GM12878 (cell line): ENCODE data around the gene C22orf42.
"Not testable (repeated sequence)": the region's sequence is repeated elsewhere in the genome, so short reads cannot be mapped to it uniquely, and the experiment has no call there.

Experiments
- EZH2 ChIP-seq: IDR thresholded peaks from 2 replicates; pipeline ENCODE4 v1.6.1; 2012; ENCODE audit warnings: low read depth, mild to moderate bottlenecking, control low read depth, inconsistent platforms, low read length, borderline replicate concordance; ENCODE audit not compliant: control insufficient read depth
- FOXM1 ChIP-seq: IDR thresholded peaks from 2 replicates; pipeline ENCODE4 v1.6.1; 2012; ENCODE audit warnings: low read depth, mild to moderate bottlenecking, inconsistent platforms, low read length, moderate library complexity
- NFYB ChIP-seq: IDR thresholded peaks from 2 replicates; pipeline ENCODE4 v1.6.1; 2011; ENCODE audit warnings: low read depth, mild to moderate bottlenecking, low read length, improper control_type of control experiment, moderate library complexity; ENCODE audit not compliant: insufficient read depth
- POLR2A ChIP-seq: IDR thresholded peaks from 2 replicates; pipeline ENCODE4 v1.6.1; 2011; ENCODE audit warnings: low read depth, mild to moderate bottlenecking, low read length
- POLR2AphosphoS2 ChIP-seq: IDR thresholded peaks from 2 replicates; pipeline ENCODE4 v1.6.1; 2011; ENCODE audit warnings: low read depth, mild to moderate bottlenecking, low read length, improper control_type of control experiment, moderate library complexity
- SREBF2 ChIP-seq: IDR thresholded peaks from 2 replicates; pipeline ENCODE4 v1.6.1; 2012; ENCODE audit warnings: mild to moderate bottlenecking, low read length
- YBX1 ChIP-seq: fragments of 450-650 bp; IDR thresholded peaks from 2 replicates; pipeline ENCODE4 v1.6.1; 2016; ENCODE audit warnings: antibody characterized with exemption
- TF ChIP-seq, protein P1 (sequence below), 3 experiments: IDR thresholded peaks in 2 of 3; conservative IDR thresholded peaks in 1 of 3; 2 replicates each; pipeline ENCODE4 v1.5.1; 2011; ENCODE audit warnings: low read depth in 3 of 3, low read length in 3 of 3, mild to moderate bottlenecking in 3 of 3, control low read depth in 2 of 3, moderate library complexity in 2 of 3, inconsistent platforms in 1 of 3, mixed read lengths in 1 of 3; ENCODE audit not compliant: control insufficient read depth in 2 of 3, insufficient read depth in 1 of 3; ENCODE audit errors: extremely low read depth in 1 of 3
- TF ChIP-seq, protein P2 (sequence below): IDR thresholded peaks from 2 replicates; pipeline ENCODE4 v1.6.1; 2012; ENCODE audit warnings: mild to moderate bottlenecking, low read depth, low read length

DNA sequence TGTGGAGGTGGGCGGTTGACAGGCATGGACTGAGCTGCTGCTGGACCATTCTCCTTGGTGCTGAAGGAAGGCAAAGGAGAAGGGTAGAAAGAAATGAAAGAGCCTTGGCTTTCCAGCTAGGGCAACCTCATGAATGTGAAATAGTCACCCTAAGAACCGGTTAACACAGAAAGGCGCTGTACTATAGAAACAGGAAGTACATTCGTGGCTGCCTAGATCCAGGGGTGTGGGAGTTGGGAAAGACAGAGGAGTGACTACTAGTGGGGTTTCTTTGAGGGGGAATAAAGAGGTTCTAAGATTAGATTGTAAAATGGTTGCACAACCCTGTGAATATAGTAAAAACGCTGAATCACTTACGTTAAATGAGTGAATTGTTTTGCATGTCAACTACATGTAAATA lies 7.5 kb downstream of the C22orf42 start:
- TF ChIP-seq SREBF2, FOXM1, POLR2A, EZH2, POLR2AphosphoS2, NFYB, YBX1: not testable (repeated sequence)
- TF ChIP-seq, protein P1, sequence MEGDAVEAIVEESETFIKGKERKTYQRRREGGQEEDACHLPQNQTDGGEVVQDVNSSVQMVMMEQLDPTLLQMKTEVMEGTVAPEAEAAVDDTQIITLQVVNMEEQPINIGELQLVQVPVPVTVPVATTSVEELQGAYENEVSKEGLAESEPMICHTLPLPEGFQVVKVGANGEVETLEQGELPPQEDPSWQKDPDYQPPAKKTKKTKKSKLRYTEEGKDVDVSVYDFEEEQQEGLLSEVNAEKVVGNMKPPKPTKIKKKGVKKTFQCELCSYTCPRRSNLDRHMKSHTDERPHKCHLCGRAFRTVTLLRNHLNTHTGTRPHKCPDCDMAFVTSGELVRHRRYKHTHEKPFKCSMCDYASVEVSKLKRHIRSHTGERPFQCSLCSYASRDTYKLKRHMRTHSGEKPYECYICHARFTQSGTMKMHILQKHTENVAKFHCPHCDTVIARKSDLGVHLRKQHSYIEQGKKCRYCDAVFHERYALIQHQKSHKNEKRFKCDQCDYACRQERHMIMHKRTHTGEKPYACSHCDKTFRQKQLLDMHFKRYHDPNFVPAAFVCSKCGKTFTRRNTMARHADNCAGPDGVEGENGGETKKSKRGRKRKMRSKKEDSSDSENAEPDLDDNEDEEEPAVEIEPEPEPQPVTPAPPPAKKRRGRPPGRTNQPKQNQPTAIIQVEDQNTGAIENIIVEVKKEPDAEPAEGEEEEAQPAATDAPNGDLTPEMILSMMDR (IDR thresholded peaks at IDR 0.05 in 2 of 3, conservative IDR thresholded peaks at IDR 0.05 in 1 of 3; ENCODE audit: control insufficient read depth in 2 of 3, extremely low read depth in 1 of 3, insufficient read depth in 1 of 3, low read depth in 3 of 3, low read length in 3 of 3) = not testable (repeated sequence)
- TF ChIP-seq, protein P2, sequence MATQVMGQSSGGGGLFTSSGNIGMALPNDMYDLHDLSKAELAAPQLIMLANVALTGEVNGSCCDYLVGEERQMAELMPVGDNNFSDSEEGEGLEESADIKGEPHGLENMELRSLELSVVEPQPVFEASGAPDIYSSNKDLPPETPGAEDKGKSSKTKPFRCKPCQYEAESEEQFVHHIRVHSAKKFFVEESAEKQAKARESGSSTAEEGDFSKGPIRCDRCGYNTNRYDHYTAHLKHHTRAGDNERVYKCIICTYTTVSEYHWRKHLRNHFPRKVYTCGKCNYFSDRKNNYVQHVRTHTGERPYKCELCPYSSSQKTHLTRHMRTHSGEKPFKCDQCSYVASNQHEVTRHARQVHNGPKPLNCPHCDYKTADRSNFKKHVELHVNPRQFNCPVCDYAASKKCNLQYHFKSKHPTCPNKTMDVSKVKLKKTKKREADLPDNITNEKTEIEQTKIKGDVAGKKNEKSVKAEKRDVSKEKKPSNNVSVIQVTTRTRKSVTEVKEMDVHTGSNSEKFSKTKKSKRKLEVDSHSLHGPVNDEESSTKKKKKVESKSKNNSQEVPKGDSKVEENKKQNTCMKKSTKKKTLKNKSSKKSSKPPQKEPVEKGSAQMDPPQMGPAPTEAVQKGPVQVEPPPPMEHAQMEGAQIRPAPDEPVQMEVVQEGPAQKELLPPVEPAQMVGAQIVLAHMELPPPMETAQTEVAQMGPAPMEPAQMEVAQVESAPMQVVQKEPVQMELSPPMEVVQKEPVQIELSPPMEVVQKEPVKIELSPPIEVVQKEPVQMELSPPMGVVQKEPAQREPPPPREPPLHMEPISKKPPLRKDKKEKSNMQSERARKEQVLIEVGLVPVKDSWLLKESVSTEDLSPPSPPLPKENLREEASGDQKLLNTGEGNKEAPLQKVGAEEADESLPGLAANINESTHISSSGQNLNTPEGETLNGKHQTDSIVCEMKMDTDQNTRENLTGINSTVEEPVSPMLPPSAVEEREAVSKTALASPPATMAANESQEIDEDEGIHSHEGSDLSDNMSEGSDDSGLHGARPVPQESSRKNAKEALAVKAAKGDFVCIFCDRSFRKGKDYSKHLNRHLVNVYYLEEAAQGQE = not testable (repeated sequence)
